Tibial nerve (tissue), 4 donors: ENCODE data around the gene GALNT18.

ENCODE experiments used
- CTCF ChIP-seq, 5 experiments: fragments of 200-600 bp in 3 of 5; fragments of 450-650 bp in 2 of 5; sonication (generic) in 3 of 5; IDR thresholded peaks; one replicate each; pipeline ENCODE4 v1.5.1; 2016 to 2019; ENCODE audit warnings: antibody characterized with exemption in 5 of 5, mild to moderate bottlenecking in 3 of 5, moderate library complexity in 2 of 5
- EP300 ChIP-seq, 2 donors: sonication (generic); formaldehyde crosslinking; IDR thresholded peaks; one replicate each; pipeline ENCODE4 v1.6.1; 2017; ENCODE audit warnings: antibody characterized with exemption in 2 of 2, mild to moderate bottlenecking in 1 of 2
- POLR2A ChIP-seq, 2 donors: fragments of 450-650 bp; IDR thresholded peaks; one replicate each; pipeline ENCODE4 v1.6.1; 2017; ENCODE audit warnings: antibody characterized with exemption in 2 of 2, mild to moderate bottlenecking in 2 of 2, moderate library complexity in 2 of 2

GRCh38 chr11:11537372-11537771 is 84.4 kb downstream of the GALNT18 start:
- TF ChIP-seq CTCF (IDR thresholded peaks at IDR 0.05), result no peak
- TF ChIP-seq EP300 (IDR thresholded peaks at IDR 0.05), result no peak
- no peak for TF ChIP-seq POLR2A (IDR thresholded peaks at IDR 0.05)
